GM18519 (cell line): ENCODE results near the gene DAW1.
A peak's percentile ranks its signal among the peaks of the same experiment; 100 is the strongest.

Experiments used
- ATAC-seq: cut with Tn5 transposase; IDR thresholded peaks from one replicate; pipeline ENCODE4 v1.9.1; 2021; ENCODE audit warnings: mild to moderate bottlenecking, moderate library complexity; ENCODE audit not compliant: unreplicated experiment, low FRiP score

DAW1 gene

DNA sequence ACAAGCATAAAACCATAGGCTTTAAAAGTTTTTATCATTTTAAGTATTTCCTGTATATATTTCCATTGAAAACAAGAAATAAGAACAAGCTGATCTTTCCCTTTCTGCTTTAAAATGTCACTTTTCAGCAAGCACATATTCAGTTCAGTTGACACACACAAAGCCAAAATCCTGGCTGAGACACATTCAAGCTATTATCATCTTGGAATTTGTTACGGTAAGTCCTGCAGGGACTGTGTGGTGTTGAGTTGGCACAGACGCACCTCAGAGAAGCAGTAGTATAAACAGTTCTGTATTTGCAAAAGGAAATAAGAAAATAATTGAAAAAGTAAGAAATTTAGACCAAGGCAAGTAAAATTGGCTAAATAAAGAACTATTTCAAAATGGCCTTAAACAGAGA is 10.4 kb upstream of the DAW1 start:
- ATAC-seq = no peak

DNA sequence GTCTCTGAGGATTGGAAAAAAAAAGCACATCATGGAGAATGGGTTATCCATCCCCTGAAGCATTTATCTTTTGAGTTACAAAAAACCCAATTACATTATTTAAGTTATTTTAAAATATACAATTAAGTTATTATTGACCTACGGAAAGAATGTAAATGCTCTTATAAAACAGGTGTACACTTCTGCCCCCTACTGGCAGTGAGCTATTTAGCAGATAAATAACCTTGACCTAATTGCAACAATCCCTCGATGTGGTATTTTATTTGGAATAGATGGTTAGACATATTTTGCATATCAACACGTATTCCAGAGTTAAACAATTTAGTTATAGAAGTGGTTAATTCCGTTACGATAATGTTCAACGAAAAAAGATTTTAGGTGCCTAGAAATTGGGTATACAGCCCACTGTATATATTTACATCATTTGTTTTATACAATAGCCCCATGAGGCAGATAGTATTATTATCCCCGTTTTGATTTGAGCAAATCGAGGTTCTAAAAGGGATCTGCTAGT is 9.1 kb upstream of the DAW1 start:
- ATAC-seq = no peak

DNA sequence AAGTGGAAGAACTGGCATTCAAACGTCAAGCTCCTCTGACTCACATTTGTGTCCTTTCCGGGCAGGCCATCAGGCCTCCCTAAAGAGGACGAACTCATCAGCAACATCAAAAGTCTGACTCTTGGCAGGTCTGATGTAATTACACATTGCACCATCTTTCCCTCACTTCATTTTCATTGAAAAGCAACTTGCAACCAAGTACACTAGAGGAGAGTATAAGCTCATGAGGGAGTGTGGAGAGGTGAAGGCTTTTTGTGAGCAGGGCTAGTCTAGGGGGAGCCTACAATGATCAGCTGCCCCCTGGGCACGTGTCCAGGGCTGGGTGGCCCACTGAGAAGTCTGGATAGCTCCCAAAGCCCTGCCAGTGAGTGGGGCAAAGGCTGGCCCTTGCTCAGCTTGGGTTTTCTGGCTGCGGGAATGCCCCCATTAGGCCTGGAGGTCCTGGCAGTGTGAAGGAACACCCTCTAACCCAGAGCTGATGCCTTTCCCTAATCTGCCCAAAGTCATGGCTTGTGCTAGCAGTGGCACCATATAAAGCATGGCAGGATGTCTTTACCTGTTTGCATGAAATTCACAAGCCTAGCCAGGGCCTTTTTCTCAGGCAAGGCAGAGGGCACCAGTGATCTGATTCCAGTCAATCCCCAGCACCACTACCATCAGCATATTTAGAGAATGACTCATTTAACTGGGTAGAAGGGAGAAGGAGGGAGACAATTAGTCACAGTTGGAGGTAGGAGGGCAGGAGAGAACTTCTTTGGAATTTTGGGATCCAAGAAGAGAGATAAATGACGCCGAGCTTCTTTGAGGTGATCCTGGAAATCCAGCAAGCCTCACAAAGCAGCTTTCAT is 8.5 kb upstream of the DAW1 start:
- ATAC-seq = no peak

DNA sequence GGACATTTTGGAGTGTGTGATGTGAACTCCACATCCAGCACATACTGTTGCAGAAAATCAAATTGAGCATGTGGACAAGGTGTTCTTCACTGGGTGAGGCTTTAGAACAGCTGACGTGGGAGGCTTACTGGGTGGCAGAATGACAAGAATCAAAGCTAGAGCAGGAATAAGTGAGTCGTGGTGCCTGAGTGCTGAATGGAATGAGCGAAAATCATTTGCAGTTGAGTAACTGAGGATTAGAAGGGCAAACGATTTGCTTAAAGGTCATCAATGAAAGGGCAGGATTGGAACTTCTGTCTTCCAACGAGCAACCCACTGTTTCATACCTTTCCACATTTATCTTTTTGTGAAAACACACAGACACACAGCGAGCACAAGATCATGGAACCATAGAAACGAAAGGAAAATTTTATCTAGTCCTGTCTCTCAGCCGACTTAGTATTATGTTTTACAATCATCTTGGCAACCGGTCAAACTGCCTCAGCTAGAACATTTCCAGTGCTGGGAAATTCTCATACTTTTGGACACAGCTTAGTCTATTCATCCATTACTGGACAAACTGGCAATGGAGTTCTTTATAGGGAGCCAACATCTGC is 7.2 kb upstream of the DAW1 start:
- ATAC-seq = no peak

DNA sequence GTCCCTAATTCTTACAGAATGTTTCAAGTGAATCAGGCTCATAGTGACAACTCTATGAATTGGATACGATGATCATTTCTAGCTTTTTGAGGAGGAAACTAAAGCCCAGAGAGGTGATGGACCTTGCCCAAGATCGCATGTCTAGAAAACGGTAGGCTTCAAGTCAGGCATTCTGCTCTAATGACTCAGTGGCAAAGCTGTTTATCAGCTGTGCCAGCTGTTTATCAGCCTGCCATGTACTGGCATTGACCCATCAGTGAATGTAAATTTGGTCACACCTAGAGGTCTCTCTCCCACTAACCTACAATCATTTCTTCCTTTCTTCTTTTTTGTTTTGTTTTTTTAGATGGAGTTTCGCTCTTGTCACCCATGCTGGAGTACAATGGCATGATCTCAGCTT is 6.1 kb upstream of the DAW1 start:
- no peak for ATAC-seq

DNA sequence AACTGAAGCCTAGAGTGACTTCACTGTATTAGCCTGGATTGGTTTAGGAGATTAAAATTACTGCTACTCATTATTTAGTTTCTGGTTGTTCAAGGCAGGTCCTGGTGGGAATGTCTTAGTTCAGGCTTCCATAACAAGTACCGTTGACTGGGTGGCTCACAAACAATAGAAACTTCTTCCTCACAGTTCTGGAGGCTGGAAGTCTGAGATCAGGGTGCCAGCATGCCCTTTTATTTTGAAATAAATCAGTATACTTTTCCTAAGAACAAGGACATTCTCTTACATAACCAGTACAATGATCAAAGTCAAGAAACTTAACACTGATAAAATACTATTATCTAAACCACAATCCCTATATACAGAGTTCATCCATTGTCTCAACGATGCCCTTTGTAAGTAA is 4.0 kb upstream of the DAW1 start:
- ATAC-seq = no peak

DNA sequence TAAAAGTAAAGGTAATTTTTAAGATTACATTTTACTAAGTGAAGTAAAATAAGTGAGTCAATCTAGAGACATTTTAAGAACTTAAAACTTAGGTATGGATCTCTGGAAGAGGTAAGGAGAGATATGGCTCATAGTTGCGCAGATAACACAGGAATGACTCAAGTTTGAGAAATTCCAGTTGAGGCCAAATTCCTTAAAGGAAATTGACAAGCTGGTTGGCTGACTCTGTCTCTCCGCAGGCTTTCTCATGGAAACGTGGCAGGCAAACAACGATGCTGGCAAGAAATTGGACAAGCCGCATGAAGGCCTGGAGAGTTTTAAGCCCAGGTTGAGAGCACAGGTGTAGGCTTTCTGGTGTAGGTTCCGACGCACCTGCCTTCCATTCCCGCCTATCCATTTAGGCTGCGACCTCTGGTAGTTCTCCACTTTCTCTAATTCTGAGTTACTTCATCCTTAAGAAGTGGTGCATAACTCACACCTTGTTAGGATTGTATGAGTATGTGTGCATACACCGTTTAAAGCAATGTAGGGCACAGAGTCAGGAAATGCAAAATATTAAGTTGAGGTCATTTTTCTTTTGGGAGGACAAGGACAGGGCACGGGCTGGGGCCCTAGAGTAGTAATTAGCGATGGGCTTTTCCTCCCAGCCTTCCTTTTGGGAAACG is 589 bp upstream of the DAW1 start:
- no peak for ATAC-seq

DNA sequence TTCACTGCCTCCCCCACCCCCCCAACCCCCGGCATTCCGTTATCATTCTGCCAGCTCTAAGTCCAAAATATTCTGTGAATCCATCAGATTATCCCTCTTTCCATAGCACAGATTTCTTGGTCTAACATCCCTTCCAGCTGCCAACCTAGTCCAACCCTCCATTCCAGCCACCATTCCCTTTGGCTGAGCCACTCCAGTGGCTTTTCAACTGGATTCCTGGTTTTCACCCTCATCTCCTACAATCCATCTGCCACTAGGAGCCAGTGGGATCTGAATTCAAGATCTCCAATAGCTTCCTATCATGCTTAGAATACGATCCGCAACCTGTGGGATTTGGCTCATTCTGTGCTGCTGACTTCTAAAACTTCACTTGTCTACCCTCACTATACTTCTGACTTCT is 1.2 kb downstream of the DAW1 start:
- no peak for ATAC-seq

DNA sequence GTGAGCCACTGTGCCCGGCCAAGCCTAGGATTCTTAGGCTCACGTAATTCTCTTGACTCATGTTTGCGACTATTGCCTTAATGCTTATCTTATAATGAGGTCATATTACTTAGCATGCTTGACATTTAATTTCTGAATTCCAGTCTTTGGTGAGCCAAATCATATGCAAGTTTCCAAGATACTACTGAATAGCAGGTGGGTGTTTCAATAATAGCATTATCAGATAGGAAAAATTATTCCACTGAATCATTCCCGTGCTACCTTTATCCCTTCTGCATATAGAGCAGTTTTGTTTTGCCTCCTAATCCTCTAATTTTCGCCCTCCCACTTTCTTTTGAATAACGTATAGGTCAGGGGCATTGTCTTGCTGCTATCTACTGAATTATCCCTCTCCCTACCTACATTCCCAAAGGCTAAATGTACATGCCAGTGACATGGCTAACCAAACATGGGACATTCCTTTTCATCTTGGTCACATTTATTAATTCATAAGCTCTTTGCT is 4.9 kb downstream of the DAW1 start:
- ATAC-seq = no peak

DNA sequence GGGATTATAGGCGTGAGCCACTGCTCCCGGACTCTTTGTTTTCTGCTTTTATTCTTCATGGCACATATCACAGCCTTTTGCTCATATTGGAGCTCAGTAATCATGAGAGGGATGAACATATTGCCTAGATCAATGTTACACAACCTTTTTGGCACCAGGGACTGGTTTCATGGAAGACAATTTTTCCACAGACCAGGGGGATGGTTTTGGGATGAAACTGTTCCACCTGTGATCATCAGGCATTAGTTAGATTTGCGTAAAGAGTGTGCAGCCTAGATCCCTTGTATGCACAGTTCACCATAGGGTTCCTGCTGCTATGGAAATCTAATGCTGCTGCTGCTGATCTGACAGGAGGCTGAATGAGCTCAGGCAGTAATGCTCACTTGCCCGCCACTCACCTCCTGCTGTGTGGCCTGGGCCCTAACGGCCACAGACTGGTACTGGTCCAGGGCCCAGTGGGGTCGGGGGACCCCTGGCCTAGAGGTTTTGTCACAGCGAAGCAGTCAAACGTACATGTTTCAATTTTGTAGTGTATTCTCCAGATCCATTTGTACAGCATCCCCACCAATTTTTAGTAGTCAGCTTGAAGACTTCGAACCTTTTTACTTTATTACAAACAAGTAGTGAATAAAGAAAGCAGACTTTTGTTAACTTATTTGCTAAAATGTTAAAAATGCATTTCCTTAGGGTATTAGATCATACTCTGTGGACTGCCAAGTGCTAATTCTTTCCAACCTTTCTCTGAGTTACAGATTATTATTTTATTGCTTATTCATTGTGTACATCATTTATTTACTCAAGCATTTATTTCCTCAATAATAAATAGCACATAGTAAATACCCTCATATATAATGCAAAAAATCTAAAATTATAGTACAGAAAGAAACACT is 6.2 kb downstream of the DAW1 start:
- ATAC-seq = no peak

DNA sequence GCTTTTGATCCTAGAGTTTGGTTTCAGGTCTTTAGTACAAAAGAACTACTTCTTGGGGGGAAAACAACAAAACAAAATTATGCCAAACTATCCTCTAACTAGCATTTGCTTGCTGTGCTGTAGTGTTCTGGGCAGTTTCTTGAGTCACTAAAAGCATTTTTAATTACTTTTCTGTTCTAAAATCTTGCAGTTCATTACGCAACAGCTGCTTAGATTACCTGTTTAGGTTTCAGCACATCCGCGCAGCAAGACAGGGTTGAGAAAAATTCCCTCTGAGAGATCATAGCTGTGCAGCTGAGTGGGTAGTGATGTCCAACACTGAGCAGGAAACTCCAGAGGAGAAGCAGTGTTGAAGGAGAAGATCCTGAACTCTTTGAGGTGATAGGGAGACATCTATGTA is 9.0 kb downstream of the DAW1 start:
- ATAC-seq = no peak

DNA sequence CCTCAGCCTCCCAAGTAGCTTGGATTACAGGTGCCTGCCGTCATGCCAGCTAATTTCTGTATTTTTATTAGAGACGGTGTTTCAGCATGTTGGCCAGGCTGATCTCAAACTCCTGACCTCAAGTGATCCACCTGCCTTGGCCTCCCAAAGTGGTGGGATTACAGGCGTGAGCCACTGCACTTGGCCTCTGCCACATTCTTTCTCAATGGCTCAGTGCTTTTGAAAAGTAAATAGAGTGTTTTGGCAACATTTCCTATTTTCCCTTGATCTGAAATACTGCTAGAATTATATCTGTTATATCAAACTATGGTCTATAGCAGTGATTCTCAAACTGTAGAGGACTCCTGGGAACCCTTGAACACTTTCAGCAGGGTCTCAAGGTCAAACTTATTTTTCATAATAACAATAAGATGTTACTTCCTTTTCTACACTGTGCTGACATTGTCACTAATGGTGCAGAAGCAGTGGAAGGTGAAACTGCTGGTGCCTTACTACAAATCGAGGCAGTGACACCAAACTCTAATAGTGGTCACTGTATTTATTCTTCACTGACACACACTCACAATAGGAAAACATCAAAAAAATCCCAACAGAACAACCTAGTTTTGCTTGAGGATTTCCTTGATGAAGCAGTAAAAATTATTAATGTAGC is 10.6 kb downstream of the DAW1 start:
- ATAC-seq = no peak

DNA sequence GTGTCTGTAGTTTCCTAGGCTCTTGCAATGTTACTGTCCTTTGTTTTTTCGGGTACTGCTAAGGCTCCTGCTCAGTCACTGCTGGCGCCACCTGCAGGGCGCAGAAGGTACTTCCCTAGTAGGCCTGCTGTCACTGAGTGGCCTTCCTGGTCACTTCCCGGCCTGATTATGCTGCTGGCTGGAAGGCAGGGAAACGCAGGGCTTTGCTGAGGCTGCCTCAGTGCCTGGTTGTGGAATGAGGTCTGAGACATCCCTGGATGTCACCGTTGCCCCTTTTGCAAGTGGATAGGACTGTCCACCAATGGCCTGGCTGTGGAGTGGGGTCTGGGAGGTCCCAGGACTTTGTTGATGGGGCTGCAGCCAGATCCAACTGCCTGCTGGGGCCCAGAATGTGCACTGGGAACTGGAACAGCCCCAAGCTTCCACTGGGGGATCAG is 13.1 kb downstream of the DAW1 start:
- ATAC-seq = peak; percentile 98

DNA sequence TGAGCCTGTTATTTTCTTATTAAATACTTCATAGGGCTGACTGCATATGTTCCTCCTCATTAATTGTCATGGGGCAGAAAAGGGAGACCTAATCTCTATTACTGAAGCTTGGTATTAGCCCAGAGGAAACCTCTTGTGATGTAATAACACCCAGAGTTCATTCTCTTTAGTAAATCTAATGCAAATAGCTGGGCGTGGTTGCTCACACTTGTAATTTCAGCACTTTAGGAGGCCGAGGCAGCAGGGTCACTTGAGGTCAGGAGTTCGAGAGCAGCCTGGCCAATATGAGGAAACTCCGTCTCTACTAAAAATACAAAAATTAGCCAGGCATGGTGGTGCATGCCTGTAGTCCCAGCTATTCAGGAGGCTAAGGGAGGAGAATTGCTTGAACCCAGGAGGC is 14.7 kb downstream of the DAW1 start:
- no peak for ATAC-seq

DNA sequence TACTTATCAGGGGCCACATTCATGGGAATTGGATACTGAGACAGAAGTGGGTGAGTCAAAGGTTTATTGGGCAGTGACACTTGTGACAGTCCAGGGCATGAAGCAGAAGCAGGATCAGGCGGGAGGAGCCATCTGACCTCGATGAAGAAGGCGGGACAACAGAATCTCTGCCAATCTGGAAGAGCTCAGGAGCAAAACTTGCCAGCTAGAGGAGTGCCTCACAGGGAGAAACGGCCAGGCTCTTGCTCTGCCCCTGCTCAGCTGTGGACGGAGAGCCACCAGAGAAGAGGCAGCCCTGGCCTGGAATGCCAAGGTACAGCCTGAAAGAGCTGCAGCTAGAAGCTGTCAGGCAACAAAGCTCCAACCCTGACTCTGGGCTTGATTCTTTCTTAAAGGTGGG is 16.9 kb downstream of the DAW1 start:
- ATAC-seq = no peak

DNA sequence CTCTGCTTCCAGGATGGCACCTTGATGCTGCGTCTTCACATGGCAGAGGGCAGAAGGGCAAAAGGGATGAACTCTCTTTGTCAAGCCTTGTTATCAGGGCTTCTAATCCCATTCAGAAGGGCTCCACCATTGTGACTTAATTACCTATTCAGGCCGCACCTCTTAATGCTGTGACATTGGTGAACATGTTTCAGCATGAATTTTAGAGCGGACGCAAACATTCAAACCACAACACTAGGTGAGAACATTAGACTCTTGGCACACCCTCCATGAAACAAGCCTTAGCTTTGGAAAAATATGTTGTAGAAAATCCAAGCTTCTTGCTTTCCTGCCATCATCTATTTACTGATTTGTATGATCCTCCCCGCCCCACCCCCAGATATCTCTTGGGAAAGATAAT is 17.9 kb downstream of the DAW1 start:
- no peak for ATAC-seq

DNA sequence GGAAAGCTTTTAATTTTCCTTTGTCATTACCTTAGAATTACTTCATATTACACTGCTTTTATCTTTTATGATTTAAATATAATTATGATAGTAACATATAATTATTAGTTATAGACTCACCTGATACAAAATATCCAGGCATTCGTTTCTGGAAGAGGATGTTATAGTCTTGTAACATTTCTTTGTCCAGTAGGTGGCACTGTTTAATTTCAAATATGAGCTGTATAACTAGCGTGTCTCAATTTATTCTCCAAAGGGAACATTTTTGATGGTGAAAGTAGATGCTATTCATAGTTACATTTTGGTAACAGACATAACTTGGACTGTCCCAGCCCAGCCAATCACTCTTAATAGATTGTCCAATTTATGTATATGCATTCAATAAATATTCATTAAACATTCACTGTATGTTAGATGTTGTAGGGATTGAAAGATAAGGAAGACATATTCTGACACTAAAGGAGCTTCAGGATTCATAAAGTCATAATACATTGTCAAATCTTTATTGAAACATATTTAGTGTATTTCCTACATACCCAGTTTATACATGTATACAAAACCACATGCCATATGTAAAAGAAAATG is 19.2 kb downstream of the DAW1 start:
- peak; percentile 83 for ATAC-seq

DNA sequence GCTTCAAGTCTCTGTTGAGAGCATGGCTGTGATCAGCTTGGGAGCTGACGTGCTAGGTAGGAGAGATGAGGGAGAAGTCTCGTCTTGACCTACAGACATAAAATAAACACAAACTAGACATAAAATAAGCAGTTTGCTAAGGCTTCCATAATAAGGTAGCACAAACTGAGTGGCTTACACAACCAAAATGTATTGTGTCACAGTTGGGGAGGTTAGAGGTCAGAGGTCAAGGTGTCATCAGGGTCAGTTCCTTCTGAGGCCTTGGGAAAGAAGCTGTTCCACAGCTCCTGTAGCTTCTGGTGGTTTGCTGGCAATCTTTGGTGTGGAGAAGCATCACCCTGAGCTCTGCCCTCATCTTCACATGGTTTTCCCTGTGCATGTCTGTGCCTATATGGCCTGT is 20.2 kb downstream of the DAW1 start:
- no peak for ATAC-seq

DNA sequence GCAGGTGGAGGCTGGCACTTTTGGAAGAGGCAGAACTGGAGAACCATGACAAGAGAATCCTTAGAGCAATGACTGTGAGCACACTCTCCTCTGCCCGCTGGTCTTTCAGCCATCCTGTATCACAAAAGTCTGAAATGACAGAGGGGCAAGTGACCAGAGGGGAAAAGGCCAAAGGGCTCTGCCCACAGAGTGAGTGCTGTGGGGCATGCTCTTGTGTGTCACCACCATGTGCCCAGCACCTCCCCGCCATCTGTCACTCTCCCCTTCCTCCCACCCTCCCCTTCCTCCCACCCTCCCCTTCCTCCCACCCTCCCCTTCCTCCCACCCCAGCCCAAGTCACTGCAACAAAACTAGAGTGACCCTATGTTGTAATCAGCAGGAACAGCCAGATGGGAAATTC is 31.9 kb downstream of the DAW1 start:
- no peak for ATAC-seq

DNA sequence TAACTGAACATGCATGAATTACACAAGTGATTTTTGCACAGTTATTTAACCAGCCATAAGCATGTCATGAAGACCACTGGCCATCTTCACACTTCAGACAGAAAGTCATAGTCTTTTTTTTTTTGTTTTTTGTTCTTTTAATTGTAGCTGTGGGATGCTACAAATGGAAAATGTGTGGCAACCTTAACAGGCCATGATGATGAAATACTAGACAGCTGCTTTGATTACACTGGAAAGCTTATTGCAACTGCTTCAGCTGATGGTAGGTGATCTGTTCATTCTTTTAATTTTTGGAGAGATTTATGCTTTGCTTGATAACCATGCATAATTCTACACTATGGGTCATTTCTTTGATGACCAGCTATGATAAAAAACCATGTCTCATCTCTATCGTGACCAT is 35.6 kb downstream of the DAW1 start:
- no peak for ATAC-seq
